Activated CD4-positive, alpha-beta memory T cell treated with anti-CD3 and anti-CD28 coated beads, Interleukin-2, amount 10 ng/mL, durations not matched to agents 7 days and 5 days (primary cell): ENCODE results near the gene TRIM64. TPM values are rescaled to one million over a fixed set of nuclear protein-coding genes. Genes with fewer than 3 reads are reported as not detected.
"Not testable (repeated sequence)": the region's sequence is repeated elsewhere in the genome, so short reads cannot be mapped to it uniquely, and the experiment has no call there.

Source experiments
- CTCF ChIA-PET: fragments of 350-600 bp; sonication (Branson Sonifier 250); formaldehyde crosslinking; loops from one replicate; lab custom pipeline; 2021; ENCODE audit warnings: antibody characterized with exemption, inconsistent platforms; lab: Charles Lee
- POLR2A ChIA-PET: fragments of 350-600 bp; sonication (Branson Sonifier 250); formaldehyde crosslinking; loops from one replicate; lab custom pipeline; 2021; ENCODE audit warnings: antibody characterized with exemption; lab: Charles Lee
- DNase-seq: peaks from one replicate; pipeline ENCODE4 v3.0.0-alpha.2; 2020
- H3K27ac Mint-ChIP-seq: one replicate; pipeline ENCODE4 v1.8.0; 2021; ENCODE audit warnings: mild to moderate bottlenecking, mixed read lengths
- H3K27me3 Mint-ChIP-seq: one replicate; pipeline ENCODE4 v1.8.0; 2021; ENCODE audit warnings: mixed read lengths
- H3K36me3 Mint-ChIP-seq: one replicate; pipeline ENCODE4 v1.8.0; 2021; ENCODE audit warnings: low read depth, mixed read lengths
- H3K4me1 Mint-ChIP-seq: one replicate; pipeline ENCODE4 v1.8.0; 2021; ENCODE audit warnings: mixed read lengths
- H3K4me3 Mint-ChIP-seq: one replicate; pipeline ENCODE4 v1.8.0; 2021; ENCODE audit warnings: mild to moderate bottlenecking, mixed read lengths
- H3K9me3 Mint-ChIP-seq: one replicate; pipeline ENCODE4 v1.8.0; 2021; ENCODE audit warnings: mixed read lengths
- total RNA-seq, 2 experiments: library from RNA; stranded (reverse); gene quantifications; one replicate each; pipeline ENCODE4 v1.2.3, GENCODE V29; 2021

Gene TRIM64, protein sequence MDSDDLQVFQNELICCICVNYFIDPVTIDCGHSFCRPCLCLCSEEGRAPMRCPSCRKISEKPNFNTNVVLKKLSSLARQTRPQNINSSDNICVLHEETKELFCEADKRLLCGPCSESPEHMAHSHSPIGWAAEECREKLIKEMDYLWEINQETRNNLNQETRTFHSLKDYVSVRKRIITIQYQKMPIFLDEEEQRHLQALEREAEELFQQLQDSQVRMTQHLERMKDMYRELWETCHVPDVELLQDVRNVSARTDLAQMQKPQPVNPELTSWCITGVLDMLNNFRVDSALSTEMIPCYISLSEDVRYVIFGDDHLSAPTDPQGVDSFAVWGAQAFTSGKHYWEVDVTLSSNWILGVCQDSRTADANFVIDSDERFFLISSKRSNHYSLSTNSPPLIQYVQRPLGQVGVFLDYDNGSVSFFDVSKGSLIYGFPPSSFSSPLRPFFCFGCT
- not detected for total RNA-seq

DNA sequence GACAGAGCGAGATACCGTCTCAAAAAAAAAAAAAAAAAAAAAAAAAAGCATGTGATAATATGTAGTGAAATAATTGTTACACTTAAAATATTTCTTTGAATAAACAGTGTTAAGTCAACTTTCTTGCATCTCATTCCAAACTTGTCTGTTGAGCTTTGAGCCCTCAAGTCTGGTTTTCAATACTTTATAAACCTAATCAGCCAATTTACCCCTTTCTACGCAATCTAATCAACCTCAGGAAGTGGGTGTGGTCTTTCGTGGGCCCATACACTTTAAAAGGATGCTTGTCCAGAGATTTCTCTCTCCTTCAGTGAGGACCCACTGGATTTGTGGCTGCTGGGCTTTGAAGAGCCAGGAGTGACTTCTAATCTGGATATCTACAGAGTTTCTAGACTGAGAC, at the start of gene TRIM64:
TSS of gene TRIM64 (plus strand) at position 301 of the 400 bp plus-strand sequence. CDS start 2,467 bp downstream, outside the sequence.
- H3K9me3 Mint-ChIP-seq, DNase-seq, POLR2A ChIA-PET, H3K4me1 Mint-ChIP-seq, H3K27ac Mint-ChIP-seq, H3K27me3 Mint-ChIP-seq, CTCF ChIA-PET, H3K4me3 Mint-ChIP-seq, H3K36me3 Mint-ChIP-seq: not testable (repeated sequence)

- ChIA-PET POLR2A (no interaction called here), CTCF (no interaction called here)
- no peak within 1 kb of the TSS for H3K27ac Mint-ChIP-seq
- H3K36me3 Mint-ChIP-seq = no peaks in the 10 kb centered on the region
- no peak for DNase-seq
- H3K4me3 Mint-ChIP-seq = no peak within 1 kb of the TSS
- H3K4me1 Mint-ChIP-seq = no peaks in the 10 kb centered on the region
- no peaks in the 10 kb centered on the region for H3K27me3 Mint-ChIP-seq
- H3K9me3 Mint-ChIP-seq = no peaks in the 10 kb centered on the region
Measured at GRCh38 chr11:89922195-89922660, 43.6 kb upstream of the TRIM64 start, which contains the start of gene TRIM49D1. TSS of gene TRIM49D1 (minus strand) at chr11:89922245. CDS start at chr11:89917710, 4,535 bp downstream.

GRCh38 chr11:89923764-89924163, 42.1 kb upstream of the TRIM64 start, which contains the start of gene TRIM49D2:
TSS of gene TRIM49D2 (plus strand) at chr11:89924064. CDS start at chr11:89926762, 2,698 bp downstream.
- H3K36me3 Mint-ChIP-seq, H3K4me3 Mint-ChIP-seq, POLR2A ChIA-PET, CTCF ChIA-PET, DNase-seq, H3K9me3 Mint-ChIP-seq, H3K27me3 Mint-ChIP-seq, H3K27ac Mint-ChIP-seq, H3K4me1 Mint-ChIP-seq: not testable (repeated sequence)

DNA sequence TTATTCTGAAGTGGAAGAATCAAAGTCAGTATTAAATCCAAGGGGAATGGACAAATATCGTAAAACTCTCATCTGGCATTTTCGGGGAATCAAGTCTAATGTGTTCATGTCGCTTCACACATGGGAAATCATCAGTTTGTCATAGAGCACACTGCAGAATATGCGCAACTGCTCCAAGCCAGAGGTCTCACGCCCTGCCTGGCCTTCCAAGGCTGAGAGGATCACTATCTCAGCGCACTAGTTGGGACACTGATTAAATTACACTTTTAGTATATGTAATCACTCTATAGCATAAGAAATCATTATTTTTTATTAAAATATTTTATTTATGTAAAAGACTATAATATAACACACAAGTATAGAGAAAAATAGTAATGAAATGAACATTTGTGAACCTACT, 5.0 kb upstream of the TRIM64 start:
- H3K4me1 Mint-ChIP-seq, H3K27ac Mint-ChIP-seq, H3K36me3 Mint-ChIP-seq, POLR2A ChIA-PET, H3K4me3 Mint-ChIP-seq, H3K27me3 Mint-ChIP-seq, H3K9me3 Mint-ChIP-seq, CTCF ChIA-PET, DNase-seq: not testable (repeated sequence)

Other genes starting within 250 kb of the TRIM64 start
- gene TRIM49, start 157.5 kb upstream of the TRIM64 start, total RNA-seq = not detected
- gene TRIM64B, start 87.5 kb upstream of the TRIM64 start, total RNA-seq = not detected
- gene TRIM49D1, start 43.8 kb upstream of the TRIM64 start, total RNA-seq = not detected
- gene TRIM49D2, start 42.0 kb upstream of the TRIM64 start, total RNA-seq = not detected
- not detected for gene TRIM49C, start 65.1 kb downstream of the TRIM64 start, total RNA-seq
- gene UBTFL1, start 119.9 kb downstream of the TRIM64 start, total RNA-seq = not detected
- not detected for gene NAALAD2, start 168.6 kb downstream of the TRIM64 start, total RNA-seq